GM23338 (cell line): ENCODE data around the gene CSDE1. TPM values are rescaled to one million over a fixed set of nuclear protein-coding genes. Genes with fewer than 3 reads are reported as not detected.

ENCODE experiments used
- ATAC-seq: fragments of 200-7000 bp; cut with Tn5 transposase; 3 replicates; pipeline ENCODE4 v1.9.1; 2020
- DNase-seq: peaks from one replicate; pipeline ENCODE4 v3.0.0-alpha.2; 2015; ENCODE audit warnings: low spot score
- H2AFZ ChIP-seq: fragments of 200-600 bp; sonication (generic); 2 replicates; pipeline ENCODE4 v1.8.0; 2016; ENCODE audit warnings: antibody characterized with exemption, mild to moderate bottlenecking, moderate library complexity
- H3F3A ChIP-seq: fragments of 200-600 bp; sonication (generic); replicated peaks from 2 replicates; pipeline ENCODE4 v1.8.0; 2017; ENCODE audit warnings: antibody characterized with exemption, mixed run types, low read depth
- H3K27ac ChIP-seq: fragments of 200-600 bp; sonication (generic); 2 replicates; pipeline ENCODE4 v1.6.1; 2016; ENCODE audit warnings: low read depth
- H3K27me3 ChIP-seq: fragments of 200-600 bp; sonication (generic); 2 replicates; pipeline ENCODE4 v1.8.0; 2016; ENCODE audit warnings: mild to moderate bottlenecking, mixed run types, moderate library complexity; ENCODE audit not compliant: insufficient read depth
- H3K36me3 ChIP-seq: fragments of 200-600 bp; sonication (generic); 2 replicates; pipeline ENCODE4 v1.8.0; 2016; ENCODE audit warnings: mild to moderate bottlenecking; ENCODE audit not compliant: insufficient read depth
- H3K4me1 ChIP-seq: fragments of 200-600 bp; sonication (generic); 2 replicates; pipeline ENCODE4 v1.8.0; 2016; ENCODE audit warnings: mild to moderate bottlenecking, moderate library complexity; ENCODE audit not compliant: insufficient read depth
- H3K4me2 ChIP-seq: fragments of 200-600 bp; sonication (generic); 2 replicates; pipeline ENCODE4 v1.7.1; 2017; ENCODE audit warnings: mixed run types
- H3K4me3 ChIP-seq: fragments of 200-600 bp; sonication (generic); 2 replicates; pipeline ENCODE4 v1.6.1; 2016; ENCODE audit warnings: mixed run types
- H3K79me2 ChIP-seq: fragments of 200-600 bp; sonication (generic); replicated peaks from 2 replicates; pipeline ENCODE4 v1.8.0; 2017; ENCODE audit warnings: mild to moderate bottlenecking; ENCODE audit not compliant: insufficient read depth
- H3K9me2 ChIP-seq: fragments of 200-600 bp; sonication (generic); 2 replicates; pipeline ENCODE4 v1.8.0; 2017; ENCODE audit not compliant: insufficient read depth
- H4K20me1 ChIP-seq: fragments of 200-600 bp; sonication (generic); replicated peaks from 2 replicates; pipeline ENCODE4 v1.8.0; 2017; ENCODE audit warnings: mild to moderate bottlenecking; ENCODE audit not compliant: insufficient read depth
- H3K27ac Mint-ChIP-seq: 2 replicates; pipeline ENCODE4 v1.8.0; 2020; ENCODE audit warnings: inconsistent platforms, mild to moderate bottlenecking, moderate library complexity, mixed read lengths
- H3K27me3 Mint-ChIP-seq: 3 replicates; pipeline ENCODE4 v1.8.0; 2022; ENCODE audit warnings: low read depth, mild to moderate bottlenecking, moderate library complexity, mixed read lengths, inconsistent platforms; ENCODE audit not compliant: insufficient read depth, poor library complexity
- H3K36me3 Mint-ChIP-seq: 3 replicates; pipeline ENCODE4 v1.8.0; 2021; ENCODE audit warnings: low read depth, mild to moderate bottlenecking, inconsistent platforms, moderate library complexity, mixed read lengths
- H3K4me1 Mint-ChIP-seq: 3 replicates; pipeline ENCODE4 v1.8.0; 2020; ENCODE audit warnings: mild to moderate bottlenecking, inconsistent platforms, mixed read lengths
- H3K4me3 Mint-ChIP-seq: 3 replicates; pipeline ENCODE4 v1.8.0; 2021; ENCODE audit warnings: moderate library complexity, mild to moderate bottlenecking, inconsistent platforms, mixed read lengths
- H3K9me3 Mint-ChIP-seq: 3 replicates; pipeline ENCODE4 v1.8.0; 2020; ENCODE audit warnings: moderate library complexity, mild to moderate bottlenecking, inconsistent platforms, mixed read lengths
- CREB1 ChIP-seq: fragments of 250-450 bp; sonication (Bioruptor Pico); IDR thresholded peaks from 2 replicates; pipeline ENCODE4 v1.5.0; 2020; ENCODE audit warnings: low read depth, mild to moderate bottlenecking, moderate library complexity
- CTCF ChIP-seq, 2 experiments: fragments of 200-600 bp in 1 of 2; sonication (generic) in 1 of 2; conservative IDR thresholded peaks; 2 replicates each; pipeline versions ENCODE4 v1.5.1 to v1.6.1; 2016 to 2017; ENCODE audit warnings: antibody characterized with exemption in 2 of 2, low read depth in 2 of 2, mild to moderate bottlenecking in 2 of 2, moderate library complexity in 1 of 2
- ETS1 ChIP-seq: IDR thresholded peaks from 2 replicates; pipeline ENCODE4 v1.6.1; 2016; ENCODE audit warnings: antibody characterized with exemption
- EZH2 ChIP-seq: fragments of 200-600 bp; sonication (generic); IDR thresholded peaks from one replicate; pipeline ENCODE4 v1.8.0; 2017; ENCODE audit warnings: antibody characterized with exemption, mild to moderate bottlenecking, low read depth; ENCODE audit not compliant: unreplicated experiment
- EZH2phosphoT487 ChIP-seq: fragments of 200-600 bp; sonication (generic); IDR thresholded peaks from one replicate; pipeline ENCODE4 v1.8.1; 2018; ENCODE audit warnings: antibody characterized with exemption; ENCODE audit not compliant: unreplicated experiment
- JUNB ChIP-seq: IDR thresholded peaks from one replicate; pipeline ENCODE4 v1.6.1; 2016; ENCODE audit warnings: antibody characterized with exemption; ENCODE audit not compliant: unreplicated experiment
- NANOG ChIP-seq: IDR thresholded peaks from 2 replicates; pipeline ENCODE4 v1.6.1; 2016; ENCODE audit warnings: antibody characterized with exemption, borderline replicate concordance
- POLR2AphosphoS5 ChIP-seq: IDR thresholded peaks from 2 replicates; pipeline ENCODE4 v1.6.1; 2016; ENCODE audit warnings: antibody characterized with exemption, low read depth
- STAT1 ChIP-seq: IDR thresholded peaks from one replicate; pipeline ENCODE4 v1.6.1; 2016; ENCODE audit warnings: antibody characterized with exemption; ENCODE audit not compliant: unreplicated experiment
- ZNF114 ChIP-seq: fragments of 250-450 bp; sonication (Bioruptor Pico); IDR thresholded peaks from 2 replicates; pipeline ENCODE4 v1.5.0; 2020; ENCODE audit warnings: mild to moderate bottlenecking, moderate library complexity
- ZNF331 ChIP-seq: fragments of 250-450 bp; sonication (Bioruptor Pico); IDR thresholded peaks from 2 replicates; pipeline ENCODE4 v1.5.0; 2020; ENCODE audit warnings: low read depth, mild to moderate bottlenecking, moderate library complexity
- polyA plus RNA-seq: library from polyadenylated mRNA; unstranded; fragments of >200 nt; fragmentation: Nextera tagmentation; extraction: Ambion mirVana; gene quantifications from 2 replicates; pipeline ENCODE4 v1.2.1, GENCODE V29; 2016
- total RNA-seq: library from RNA; depleted of rRNA; stranded (reverse); fragments of >200 nt; shearing (Covaris generic); gene quantifications from 2 replicates; pipeline ENCODE4 v1.2.3, GENCODE V29; 2014
- TF ChIP-seq, protein P1 (sequence below): IDR thresholded peaks from one replicate; pipeline ENCODE4 v1.6.1; 2018; ENCODE audit warnings: antibody characterized with exemption; ENCODE audit not compliant: unreplicated experiment

The CSDE1 gene
- total and polyA plus RNA-seq, 2 experiments from 2014 or later: 214 to 1,054 TPM

- peaks cover 12% of the 10 kb centered on the region for H3K36me3 Mint-ChIP-seq
- ATAC-seq (no peak), DNase-seq (no peak)
- no peaks in the 10 kb centered on the region for H3K4me1 Mint-ChIP-seq
- no peaks in the 10 kb centered on the region for H3K27me3 ChIP-seq
- H3K9me3 Mint-ChIP-seq: no peaks in the 10 kb centered on the region
- H3K4me3 Mint-ChIP-seq: no peak overlapping the region
- H3K27ac ChIP-seq: no peak overlapping the region
- peaks cover 2% of the 10 kb centered on the region for H3K27me3 Mint-ChIP-seq
- H3F3A ChIP-seq: no peaks in the 10 kb centered on the region
- H3K9me2 ChIP-seq: no peaks in the 10 kb centered on the region
- no peaks in the 10 kb centered on the region for H3K79me2 ChIP-seq
- TF ChIP-seq ZNF114: no peak
- TF ChIP-seq NANOG: no peak
- no peak for TF ChIP-seq STAT1
- TF ChIP-seq ETS1: no peak
- TF ChIP-seq CREB1 (CRISPR knock-in tag): no peak
- TF ChIP-seq POLR2AphosphoS5: no peak
- no peak for TF ChIP-seq CTCF (conservative IDR thresholded peaks at IDR 0.05; ENCODE audit: low read depth in 2 of 2)
- TF ChIP-seq EZH2phosphoT487: no peak
- no peak for TF ChIP-seq EZH2
- TF ChIP-seq, protein P1, sequence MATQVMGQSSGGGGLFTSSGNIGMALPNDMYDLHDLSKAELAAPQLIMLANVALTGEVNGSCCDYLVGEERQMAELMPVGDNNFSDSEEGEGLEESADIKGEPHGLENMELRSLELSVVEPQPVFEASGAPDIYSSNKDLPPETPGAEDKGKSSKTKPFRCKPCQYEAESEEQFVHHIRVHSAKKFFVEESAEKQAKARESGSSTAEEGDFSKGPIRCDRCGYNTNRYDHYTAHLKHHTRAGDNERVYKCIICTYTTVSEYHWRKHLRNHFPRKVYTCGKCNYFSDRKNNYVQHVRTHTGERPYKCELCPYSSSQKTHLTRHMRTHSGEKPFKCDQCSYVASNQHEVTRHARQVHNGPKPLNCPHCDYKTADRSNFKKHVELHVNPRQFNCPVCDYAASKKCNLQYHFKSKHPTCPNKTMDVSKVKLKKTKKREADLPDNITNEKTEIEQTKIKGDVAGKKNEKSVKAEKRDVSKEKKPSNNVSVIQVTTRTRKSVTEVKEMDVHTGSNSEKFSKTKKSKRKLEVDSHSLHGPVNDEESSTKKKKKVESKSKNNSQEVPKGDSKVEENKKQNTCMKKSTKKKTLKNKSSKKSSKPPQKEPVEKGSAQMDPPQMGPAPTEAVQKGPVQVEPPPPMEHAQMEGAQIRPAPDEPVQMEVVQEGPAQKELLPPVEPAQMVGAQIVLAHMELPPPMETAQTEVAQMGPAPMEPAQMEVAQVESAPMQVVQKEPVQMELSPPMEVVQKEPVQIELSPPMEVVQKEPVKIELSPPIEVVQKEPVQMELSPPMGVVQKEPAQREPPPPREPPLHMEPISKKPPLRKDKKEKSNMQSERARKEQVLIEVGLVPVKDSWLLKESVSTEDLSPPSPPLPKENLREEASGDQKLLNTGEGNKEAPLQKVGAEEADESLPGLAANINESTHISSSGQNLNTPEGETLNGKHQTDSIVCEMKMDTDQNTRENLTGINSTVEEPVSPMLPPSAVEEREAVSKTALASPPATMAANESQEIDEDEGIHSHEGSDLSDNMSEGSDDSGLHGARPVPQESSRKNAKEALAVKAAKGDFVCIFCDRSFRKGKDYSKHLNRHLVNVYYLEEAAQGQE: no peak
- no peak for TF ChIP-seq JUNB
- no peak for TF ChIP-seq ZNF331 (CRISPR knock-in tag)
- no peak overlapping the region for H3K4me3 ChIP-seq
- H2AFZ ChIP-seq: no peak overlapping the region
- H3K4me1 ChIP-seq: no peaks in the 10 kb centered on the region
- H3K27ac Mint-ChIP-seq: no peak overlapping the region
- no peak overlapping the region for H3K4me2 ChIP-seq
- no peaks in the 10 kb centered on the region for H4K20me1 ChIP-seq
- peaks cover 11% of the 10 kb centered on the region for H3K36me3 ChIP-seq
Observed at GRCh38 chr1:114702737-114703136, 55.0 kb downstream of the CSDE1 start.
